ENCODE data around the gene AURKB.

- TF ChIP-seq POLR2AphosphoS5 (IDR thresholded peaks at IDR 0.05) (no peak), POLR2A (IDR thresholded peaks at IDR 0.05) (no peak)
Observed at GRCh38 chr17:8162997-8163977, 47.1 kb downstream of the AURKB start.
